Tibial nerve (tissue), 4 donors: ENCODE data around the gene TNK2.

Experiments
- EP300 ChIP-seq, 2 donors: sonication (generic); formaldehyde crosslinking; IDR thresholded peaks; one replicate each; pipeline ENCODE4 v1.6.1; 2017; ENCODE audit warnings: antibody characterized with exemption in 2 of 2, mild to moderate bottlenecking in 1 of 2
- POLR2A ChIP-seq, 2 donors: fragments of 450-650 bp; IDR thresholded peaks; one replicate each; pipeline ENCODE4 v1.6.1; 2017; ENCODE audit warnings: antibody characterized with exemption in 2 of 2, mild to moderate bottlenecking in 2 of 2, moderate library complexity in 2 of 2
- TF ChIP-seq, protein P1 (sequence below), 5 experiments: fragments of 200-600 bp in 3 of 5; fragments of 450-650 bp in 2 of 5; sonication (generic) in 3 of 5; IDR thresholded peaks; one replicate each; pipeline ENCODE4 v1.5.1; 2016 to 2019; ENCODE audit warnings: antibody characterized with exemption in 5 of 5, mild to moderate bottlenecking in 3 of 5, moderate library complexity in 2 of 5

- TF ChIP-seq, protein P1, sequence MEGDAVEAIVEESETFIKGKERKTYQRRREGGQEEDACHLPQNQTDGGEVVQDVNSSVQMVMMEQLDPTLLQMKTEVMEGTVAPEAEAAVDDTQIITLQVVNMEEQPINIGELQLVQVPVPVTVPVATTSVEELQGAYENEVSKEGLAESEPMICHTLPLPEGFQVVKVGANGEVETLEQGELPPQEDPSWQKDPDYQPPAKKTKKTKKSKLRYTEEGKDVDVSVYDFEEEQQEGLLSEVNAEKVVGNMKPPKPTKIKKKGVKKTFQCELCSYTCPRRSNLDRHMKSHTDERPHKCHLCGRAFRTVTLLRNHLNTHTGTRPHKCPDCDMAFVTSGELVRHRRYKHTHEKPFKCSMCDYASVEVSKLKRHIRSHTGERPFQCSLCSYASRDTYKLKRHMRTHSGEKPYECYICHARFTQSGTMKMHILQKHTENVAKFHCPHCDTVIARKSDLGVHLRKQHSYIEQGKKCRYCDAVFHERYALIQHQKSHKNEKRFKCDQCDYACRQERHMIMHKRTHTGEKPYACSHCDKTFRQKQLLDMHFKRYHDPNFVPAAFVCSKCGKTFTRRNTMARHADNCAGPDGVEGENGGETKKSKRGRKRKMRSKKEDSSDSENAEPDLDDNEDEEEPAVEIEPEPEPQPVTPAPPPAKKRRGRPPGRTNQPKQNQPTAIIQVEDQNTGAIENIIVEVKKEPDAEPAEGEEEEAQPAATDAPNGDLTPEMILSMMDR (IDR thresholded peaks at IDR 0.05): no peak
- TF ChIP-seq POLR2A (IDR thresholded peaks at IDR 0.05) (no peak), EP300 (IDR thresholded peaks at IDR 0.05) (no peak)
Measured at GRCh38 chr3:195931582-195932273, 23.4 kb upstream of the TNK2 start.
